ENCODE measurements around the gene HNF1A.
"Not testable (repeated sequence)": the region's sequence is repeated elsewhere in the genome, so short reads cannot be mapped to it uniquely, and the experiment has no call there.

GRCh38 chr12:120945516-120945915 lies 32.8 kb upstream of the HNF1A start:
- not testable (repeated sequence) for TF ChIP-seq EZH2phosphoT487 (IDR thresholded peaks at IDR 0.05; ENCODE audit: low read depth); CTCF (IDR thresholded peaks at IDR 0.05; ENCODE audit: low read depth, low read length)

All from OCI-LY3 (cell line).